Natural killer cell (primary cell): ENCODE measurements around the gene CHCHD3. TPM values are rescaled to one million over a fixed set of nuclear protein-coding genes. Genes with fewer than 3 reads are reported as not detected.

Source experiments
- ATAC-seq, 3 donors: fragments of 150-1000 bp in 2 of 3; fragments of 200-7000 bp in 1 of 3; cut with Tn5 transposase; 1 replicate in 1 of 3; 2 replicates in 2 of 3; pipeline ENCODE4 v1.10.0; 2021; ENCODE audit warnings: mild to moderate bottlenecking in 2 of 3, moderate library complexity in 2 of 3
- DNase-seq, 2 donors: peaks; one replicate each; pipeline versions ENCODE4 v3.0.0 to v3.0.0-alpha.2; 2013 to 2021; ENCODE audit warnings: mixed read lengths in 1 of 2
- H3K27ac ChIP-seq: one replicate; pipeline ENCODE4 v1.5.1; 2013; ENCODE audit warnings: mild to moderate bottlenecking, low read length
- H3K27me3 ChIP-seq: one replicate; pipeline ENCODE4 v1.6.1; 2013; ENCODE audit warnings: low read length; ENCODE audit not compliant: control insufficient read depth, insufficient read depth
- H3K36me3 ChIP-seq: one replicate; pipeline ENCODE4 v1.6.1; 2013; ENCODE audit warnings: low read length; ENCODE audit not compliant: control insufficient read depth, insufficient read depth
- H3K4me1 ChIP-seq: one replicate; pipeline ENCODE4 v1.6.1; 2013; ENCODE audit warnings: low read length; ENCODE audit not compliant: control insufficient read depth, insufficient read depth
- H3K4me3 ChIP-seq: one replicate; pipeline ENCODE4 v1.5.1; 2013; ENCODE audit warnings: low read length
- H3K9me3 ChIP-seq: one replicate; pipeline ENCODE4 v1.6.1; 2013; ENCODE audit warnings: low read length; ENCODE audit not compliant: control insufficient read depth, insufficient read depth
- H3K27ac Mint-ChIP-seq, 2 donors: one replicate each; pipeline ENCODE4 v1.8.0; 2022; ENCODE audit warnings: mild to moderate bottlenecking in 2 of 2, mixed read lengths in 2 of 2, moderate library complexity in 1 of 2
- H3K27me3 Mint-ChIP-seq, 2 donors: one replicate each; pipeline ENCODE4 v1.8.0; 2022; ENCODE audit warnings: low read depth in 2 of 2, mixed read lengths in 2 of 2
- H3K36me3 Mint-ChIP-seq: one replicate; pipeline ENCODE4 v1.8.0; 2022; ENCODE audit warnings: mixed read lengths
- H3K4me1 Mint-ChIP-seq, 2 donors: one replicate each; pipeline ENCODE4 v1.8.0; 2022; ENCODE audit warnings: mixed read lengths in 2 of 2
- H3K4me3 Mint-ChIP-seq: one replicate; pipeline ENCODE4 v1.8.0; 2022; ENCODE audit warnings: mild to moderate bottlenecking, moderate library complexity, mixed read lengths
- H3K9me3 Mint-ChIP-seq, 2 donors: one replicate each; pipeline ENCODE4 v1.8.0; 2022; ENCODE audit warnings: mixed read lengths in 2 of 2
- WGBS: methylation state at CpG from one replicate; pipeline ENCODE4 v1.1.7; 2013; ENCODE audit warnings: missing lambda C conversion rate; ENCODE audit not compliant: insufficient coverage; 5-methylcytosine and 5-hydroxymethylcytosine counted together
- intact Hi-C: fragments of 100-400 bp; cut with micrococcal nuclease; formaldehyde crosslinking; loops from one replicate; pipeline ENCODE4 v1.14.2; 2022
- total RNA-seq, 4 donors: library from RNA; stranded (reverse); fragments of 120-200 nt in 1 of 4; gene quantifications; one replicate each; pipeline versions ENCODE4 v1.2.3 to v1.2.4, GENCODE V29; 2013 to 2022
- TF ChIP-seq, protein P1 (sequence below): fragments of 200-600 bp; IDR thresholded peaks from one replicate; pipeline ENCODE4 v1.8.0; 2022; ENCODE audit warnings: antibody characterized with exemption

The CHCHD3 gene
- total RNA-seq, 3 donors from 2014 or later (not counting 1 experiment from before 2014, with no cell fraction given): 35.2 to 41.0 (median 35.9) TPM

DNA sequence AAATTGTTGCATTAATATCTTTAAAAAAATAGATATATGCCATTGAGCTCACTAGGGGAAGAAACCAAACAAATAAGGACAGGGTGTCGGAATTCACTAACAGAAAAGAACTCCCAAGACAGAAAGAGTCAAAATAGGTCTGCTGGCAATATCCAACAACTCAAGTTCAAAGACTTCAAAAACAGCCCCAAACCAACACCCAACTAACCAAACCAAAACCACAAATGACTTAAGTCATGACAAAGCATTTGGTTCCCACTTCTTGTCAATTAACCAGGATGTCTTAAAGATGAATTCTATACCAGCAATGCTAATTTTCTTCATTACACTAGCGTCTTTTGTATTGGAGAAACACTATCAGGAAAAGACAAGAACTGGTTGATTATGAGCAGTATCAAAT is 256.7 kb downstream of the CHCHD3 start:
- 92% methylated on average over 1 of the region's 2 CpGs for WGBS
- no peaks in the 10 kb centered on the region for H3K36me3 ChIP-seq
- TF ChIP-seq, protein P1, sequence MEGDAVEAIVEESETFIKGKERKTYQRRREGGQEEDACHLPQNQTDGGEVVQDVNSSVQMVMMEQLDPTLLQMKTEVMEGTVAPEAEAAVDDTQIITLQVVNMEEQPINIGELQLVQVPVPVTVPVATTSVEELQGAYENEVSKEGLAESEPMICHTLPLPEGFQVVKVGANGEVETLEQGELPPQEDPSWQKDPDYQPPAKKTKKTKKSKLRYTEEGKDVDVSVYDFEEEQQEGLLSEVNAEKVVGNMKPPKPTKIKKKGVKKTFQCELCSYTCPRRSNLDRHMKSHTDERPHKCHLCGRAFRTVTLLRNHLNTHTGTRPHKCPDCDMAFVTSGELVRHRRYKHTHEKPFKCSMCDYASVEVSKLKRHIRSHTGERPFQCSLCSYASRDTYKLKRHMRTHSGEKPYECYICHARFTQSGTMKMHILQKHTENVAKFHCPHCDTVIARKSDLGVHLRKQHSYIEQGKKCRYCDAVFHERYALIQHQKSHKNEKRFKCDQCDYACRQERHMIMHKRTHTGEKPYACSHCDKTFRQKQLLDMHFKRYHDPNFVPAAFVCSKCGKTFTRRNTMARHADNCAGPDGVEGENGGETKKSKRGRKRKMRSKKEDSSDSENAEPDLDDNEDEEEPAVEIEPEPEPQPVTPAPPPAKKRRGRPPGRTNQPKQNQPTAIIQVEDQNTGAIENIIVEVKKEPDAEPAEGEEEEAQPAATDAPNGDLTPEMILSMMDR: no peak
- H3K9me3 Mint-ChIP-seq: peaks cover 0 to 3% of the 10 kb centered on the region in 2 donors
- no peak for DNase-seq
- no peaks in the 10 kb centered on the region for H3K9me3 ChIP-seq
- H3K4me3 ChIP-seq: no peak overlapping the region
- H3K27me3 Mint-ChIP-seq: no peaks in the 10 kb centered on the region
- H3K4me1 ChIP-seq: no peaks in the 10 kb centered on the region
- no peak overlapping the region for H3K4me3 Mint-ChIP-seq
- intact Hi-C loops: no loop called here
- no peaks in the 10 kb centered on the region for H3K27me3 ChIP-seq
- peaks cover 35 to 46% of the 10 kb centered on the region in 2 donors for H3K4me1 Mint-ChIP-seq
- no peak for ATAC-seq
- H3K36me3 Mint-ChIP-seq: no peaks in the 10 kb centered on the region
- no peak overlapping the region for H3K27ac ChIP-seq
- no peak overlapping the region for H3K27ac Mint-ChIP-seq

DNA sequence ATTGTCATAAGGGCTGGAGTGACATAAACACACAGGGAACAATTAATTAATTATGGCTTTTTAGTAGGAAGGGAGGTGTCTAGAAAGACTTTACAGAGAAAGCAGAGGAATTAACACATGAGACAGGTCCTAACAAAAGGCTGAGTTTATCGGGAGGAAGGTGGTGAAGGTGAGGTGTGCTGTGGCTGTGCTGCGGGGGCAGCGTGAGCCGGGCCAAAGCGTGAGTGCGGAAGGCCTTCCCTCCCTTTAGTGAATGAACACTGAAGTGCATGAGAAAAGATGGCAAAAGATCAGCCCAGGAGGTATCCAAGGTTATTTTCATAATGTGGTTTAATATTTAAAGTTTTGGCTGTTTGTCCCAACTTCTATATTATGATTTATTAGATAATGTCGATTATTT is 262.2 kb downstream of the CHCHD3 start:
- WGBS: 98% methylated on average over 6 of the region's 7 CpGs
- TF ChIP-seq, protein P1: no peak
- DNase-seq: no peak
- Mint-ChIP-seq H3K4me3 (no peak overlapping the region), H3K27me3 (no peaks in the 10 kb centered on the region), H3K4me1 (peaks cover 2 to 6% of the 10 kb centered on the region in 2 donors), H3K9me3 (peaks cover 0 to under 1% of the 10 kb centered on the region in 2 donors), H3K36me3 (no peaks in the 10 kb centered on the region), H3K27ac (no peak overlapping the region)
- Histone ChIP-seq H3K27me3 (no peaks in the 10 kb centered on the region), H3K27ac (no peak overlapping the region), H3K36me3 (peaks cover 2% of the 10 kb centered on the region), H3K4me3 (no peak overlapping the region), H3K9me3 (no peaks in the 10 kb centered on the region), H3K4me1 (no peaks in the 10 kb centered on the region)
- intact Hi-C loops: no loop called here
- no peak for ATAC-seq

DNA sequence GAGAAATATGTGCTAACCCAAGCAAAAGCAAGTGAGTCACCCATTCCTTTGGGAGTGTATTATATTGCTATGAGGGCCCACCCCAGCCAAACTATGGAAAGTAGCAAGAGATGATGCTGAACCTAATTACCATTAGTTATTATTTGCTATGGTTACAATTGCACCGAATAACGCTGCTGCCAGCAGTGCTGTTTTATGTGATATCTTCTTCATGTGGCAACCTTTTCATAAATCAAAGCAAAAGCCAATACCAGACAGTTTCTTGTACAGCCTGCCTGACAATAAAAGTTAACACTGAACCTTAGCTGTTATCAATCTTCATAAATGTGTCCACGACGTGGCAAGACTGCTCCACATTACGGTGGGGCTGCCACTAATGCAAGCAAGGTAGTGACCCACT is 263.9 kb downstream of the CHCHD3 start:
- 99% methylated on average over 5 of the region's 5 CpGs for WGBS

More for the DNA sequence above, 263.9 kb downstream of the CHCHD3 start:
- no peak overlapping the region for H3K27ac ChIP-seq
- TF ChIP-seq, protein P1: no peak
- H3K4me1 Mint-ChIP-seq: peaks cover 2 to 5% of the 10 kb centered on the region in 2 donors
- H3K4me3 Mint-ChIP-seq: no peak overlapping the region
- H3K36me3 ChIP-seq: peaks cover 2% of the 10 kb centered on the region
- no peak for ATAC-seq
- no peak overlapping the region for H3K27ac Mint-ChIP-seq
- H3K4me1 ChIP-seq: no peaks in the 10 kb centered on the region
- H3K27me3 ChIP-seq: no peaks in the 10 kb centered on the region
- no peaks in the 10 kb centered on the region for H3K27me3 Mint-ChIP-seq
- no peaks in the 10 kb centered on the region for H3K9me3 Mint-ChIP-seq
- H3K36me3 Mint-ChIP-seq: no peaks in the 10 kb centered on the region
- DNase-seq: no peak
- H3K9me3 ChIP-seq: no peaks in the 10 kb centered on the region
- no peak overlapping the region for H3K4me3 ChIP-seq
- intact Hi-C loops: no loop called here
